HG03521 (cell line): Measurements from ENCODE around the gene CFAP74.

Experiments used
- ATAC-seq: cut with Tn5 transposase; IDR thresholded peaks from one replicate; pipeline ENCODE4 v1.9.1; 2021; ENCODE audit warnings: mild to moderate bottlenecking, moderate library complexity; ENCODE audit not compliant: unreplicated experiment

CFAP74 gene

GRCh38 chr1:2021550-2021949 is 18.0 kb upstream of the CFAP74 start:
- no peak for ATAC-seq

GRCh38 chr1:2020310-2020655 is 16.7 kb upstream of the CFAP74 start:
- no peak for ATAC-seq

GRCh38 chr1:2019571-2020309 is 16.2 kb upstream of the CFAP74 start:
- ATAC-seq = no peak

GRCh38 chr1:2019172-2019543 is 15.6 kb upstream of the CFAP74 start, which contains the start of gene GABRD:
TSS of gene GABRD (plus strand) at chr1:2019345. CDS start at chr1:2019424, 79 bp downstream.
- no peak for ATAC-seq

DNA sequence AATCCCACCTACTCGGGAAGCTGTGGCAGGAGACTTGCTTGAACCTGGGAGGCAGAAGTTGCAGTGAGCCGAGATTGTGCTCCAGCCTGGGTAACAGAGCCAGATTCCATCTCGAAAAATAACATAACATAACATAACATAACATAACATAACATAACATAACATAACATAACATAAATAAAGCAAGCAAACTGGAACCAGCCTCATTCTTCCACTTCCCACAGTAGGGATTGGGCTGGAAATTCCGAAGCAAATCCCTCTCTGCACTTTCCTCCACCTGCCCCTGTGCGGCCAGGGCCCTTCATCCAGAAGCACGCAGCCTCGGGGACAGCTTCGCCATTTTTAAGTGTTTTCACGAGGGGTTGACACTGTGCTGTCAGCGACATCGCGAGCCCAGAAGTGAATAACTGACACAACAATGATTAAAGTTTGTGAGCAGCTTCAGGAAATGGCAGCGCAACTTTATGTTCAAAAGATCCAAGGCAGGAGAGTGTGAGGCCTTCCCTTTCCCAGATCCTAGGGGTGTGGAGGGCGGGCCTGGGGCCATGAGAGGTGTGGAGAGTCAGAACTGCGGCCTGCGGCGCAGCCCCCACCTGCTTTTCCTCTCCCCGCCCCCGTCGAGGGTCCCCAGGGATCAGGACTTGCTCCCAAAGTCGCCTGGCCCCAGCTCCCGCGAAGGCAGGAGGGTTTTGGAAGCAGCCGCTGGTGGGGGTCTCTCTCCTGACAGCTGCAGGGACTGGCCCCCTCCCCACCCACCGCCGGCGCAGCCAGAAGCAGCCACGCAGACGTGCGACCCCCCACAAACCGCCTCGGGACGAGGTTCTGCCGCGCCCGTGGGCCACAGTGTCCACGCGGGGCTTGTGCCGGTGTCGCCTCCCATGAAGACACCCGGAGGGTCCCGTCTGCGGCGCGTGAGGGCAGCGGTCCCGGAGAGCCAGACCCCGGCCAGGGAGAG is 14.9 kb upstream of the CFAP74 start:
- no peak for ATAC-seq

- ATAC-seq = no peak
Measured at GRCh38 chr1:2016123-2016522, 12.5 kb upstream of the CFAP74 start.

DNA sequence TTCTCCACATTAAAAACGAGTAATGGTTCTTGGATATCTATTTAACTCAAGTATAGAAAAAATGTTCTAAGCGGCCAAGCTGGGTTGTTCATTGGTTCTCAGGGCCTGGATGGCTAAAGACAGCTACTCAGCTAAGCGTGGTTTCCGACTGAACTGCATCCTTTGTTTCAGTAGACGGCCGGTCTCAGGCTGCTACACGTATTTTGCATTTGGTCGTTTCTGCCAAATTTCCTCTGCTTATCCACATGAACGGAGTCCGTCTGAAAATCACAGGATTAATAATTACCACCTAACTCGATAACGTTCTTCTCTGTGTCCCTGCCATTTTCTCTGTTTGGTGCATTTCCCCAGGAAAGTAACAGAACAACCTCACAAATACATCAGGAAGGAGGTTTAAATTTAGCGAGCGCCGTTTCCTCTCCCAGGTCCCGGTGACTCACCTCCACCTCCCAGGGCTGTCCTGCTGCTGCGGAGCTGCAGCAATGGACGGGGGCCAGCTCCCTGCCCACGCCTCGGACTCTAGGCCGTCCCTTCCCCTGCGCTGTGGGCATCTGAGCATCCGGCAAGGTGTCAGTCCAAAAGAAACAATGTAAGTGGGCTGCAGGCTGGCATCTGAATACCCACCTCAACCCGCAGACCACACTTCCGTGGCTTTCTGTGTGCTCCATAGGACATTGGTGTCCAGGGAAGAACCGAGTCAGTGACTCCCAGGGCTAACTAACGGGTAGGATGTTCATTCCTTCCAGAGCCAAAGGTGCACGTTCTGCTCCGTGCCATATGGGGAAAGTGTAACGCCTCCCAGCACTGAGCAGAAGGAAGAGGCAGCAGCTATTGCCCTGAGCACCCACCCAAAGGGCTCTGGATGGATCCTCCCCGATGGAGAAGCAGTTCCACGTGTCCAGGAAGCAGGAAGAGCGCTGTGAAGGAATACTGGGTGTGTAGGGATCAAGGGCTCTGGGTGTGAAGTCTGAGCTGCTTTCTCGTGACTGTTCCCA is 11.5 kb upstream of the CFAP74 start:
- no peak for ATAC-seq

DNA sequence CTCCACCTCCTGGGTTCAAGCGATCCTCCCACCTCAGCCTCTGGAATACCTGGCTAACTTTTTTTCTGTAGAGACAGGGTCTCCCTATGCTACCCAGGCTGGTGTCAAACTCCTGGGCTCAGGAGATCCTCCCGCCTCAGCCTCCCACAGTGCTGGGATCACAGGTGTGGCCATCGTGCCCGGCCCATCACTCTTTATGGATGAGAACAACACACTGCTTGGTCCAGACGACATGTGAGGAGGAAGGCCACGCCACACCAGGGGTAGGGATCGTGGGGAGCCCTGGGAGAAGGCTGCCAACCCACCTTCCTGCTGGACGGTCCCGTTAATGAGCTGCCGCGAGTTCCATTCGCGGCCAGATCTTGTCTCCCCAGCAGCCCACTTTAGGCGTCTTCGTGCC is 10.6 kb upstream of the CFAP74 start:
- ATAC-seq = no peak

GRCh38 chr1:2009101-2010053 is 5.8 kb upstream of the CFAP74 start:
- no peak for ATAC-seq

DNA sequence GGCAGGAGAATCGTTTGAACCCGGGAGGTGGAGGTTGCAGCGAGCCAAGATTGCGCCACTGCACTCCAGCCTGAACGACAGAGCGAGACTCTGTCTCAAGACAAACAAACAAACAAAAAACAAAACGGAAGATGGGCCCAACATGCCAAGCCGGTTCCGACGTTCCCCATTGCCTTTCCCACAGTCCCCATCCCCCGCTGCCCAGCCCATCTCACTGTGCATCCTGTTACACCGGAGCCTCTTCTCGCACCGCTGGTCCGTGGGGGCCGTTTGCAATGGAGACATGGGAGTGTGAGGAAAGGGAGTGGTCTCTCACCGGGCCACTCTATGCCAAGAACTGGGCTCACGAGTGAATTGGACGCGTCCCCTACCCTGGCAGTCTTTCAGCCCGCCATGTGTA is 1.3 kb upstream of the CFAP74 start:
- ATAC-seq = no peak

- ATAC-seq = no peak
Measured at GRCh38 chr1:2001773-2002411, 1.7 kb downstream of the CFAP74 start.

GRCh38 chr1:2000850-2001249 is 2.7 kb downstream of the CFAP74 start:
- no peak for ATAC-seq

DNA sequence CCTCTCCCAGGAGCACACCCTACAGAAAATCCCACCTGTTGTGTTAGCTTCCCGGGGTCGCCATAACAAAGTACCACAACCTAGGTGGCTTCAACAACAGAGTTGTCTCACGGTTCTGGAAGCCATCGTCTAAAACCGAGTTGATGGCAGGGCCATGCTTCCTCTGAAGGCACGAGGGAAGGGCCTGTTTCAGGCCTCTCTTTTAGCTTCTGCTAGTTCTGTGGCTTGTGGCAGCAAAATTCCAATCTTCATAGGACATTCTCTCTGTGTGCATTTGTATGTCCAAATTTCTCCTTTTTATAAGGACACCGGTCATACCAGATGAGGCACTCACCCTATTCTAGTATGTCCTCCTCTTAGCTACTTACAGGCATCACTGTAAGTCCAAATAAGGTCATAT is 3.2 kb downstream of the CFAP74 start:
- no peak for ATAC-seq

DNA sequence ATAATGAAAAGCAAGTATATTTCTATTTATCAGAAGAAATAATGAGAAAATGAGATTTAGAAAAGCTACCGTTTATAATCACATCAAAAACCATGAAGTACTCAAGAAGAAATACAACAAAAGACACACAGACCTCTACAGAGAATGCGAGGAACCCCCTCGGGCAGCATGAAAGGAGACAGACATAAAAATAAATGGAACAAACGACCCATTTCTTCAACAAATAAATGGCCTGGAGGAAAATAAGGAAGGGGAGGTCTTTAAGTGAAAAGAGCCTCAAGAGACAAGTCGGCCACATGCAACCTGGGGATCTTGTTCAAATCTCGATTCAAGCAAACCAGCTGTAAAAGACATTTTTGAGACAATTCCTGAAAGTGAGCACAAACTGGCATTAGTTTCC is 6.0 kb downstream of the CFAP74 start:
- no peak for ATAC-seq

- ATAC-seq = no peak
Measured at GRCh38 chr1:1996207-1996651, 7.4 kb downstream of the CFAP74 start.

- ATAC-seq = no peak
Measured at GRCh38 chr1:1994536-1994935, 9.1 kb downstream of the CFAP74 start.

GRCh38 chr1:1990222-1990621 is 13.4 kb downstream of the CFAP74 start:
- no peak for ATAC-seq

DNA sequence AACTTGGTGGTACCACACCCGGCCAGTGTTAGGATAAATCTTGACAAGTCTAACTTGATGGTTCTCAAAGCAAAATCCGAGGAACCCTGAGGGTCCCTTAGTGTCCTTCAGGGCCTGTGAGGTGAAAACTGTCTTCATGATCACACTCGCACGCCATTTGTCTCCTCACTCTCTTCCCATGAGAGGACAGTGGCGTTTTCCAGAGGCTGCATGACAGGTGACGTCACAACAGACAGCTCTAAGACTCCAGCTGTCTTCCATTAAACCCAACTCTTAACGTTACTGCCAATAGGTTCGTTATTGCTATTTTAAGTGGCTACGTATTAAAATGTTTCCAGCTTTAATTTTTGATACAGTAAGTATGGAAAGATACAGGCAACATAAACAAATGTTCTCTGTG is 13.8 kb downstream of the CFAP74 start:
- no peak for ATAC-seq

DNA sequence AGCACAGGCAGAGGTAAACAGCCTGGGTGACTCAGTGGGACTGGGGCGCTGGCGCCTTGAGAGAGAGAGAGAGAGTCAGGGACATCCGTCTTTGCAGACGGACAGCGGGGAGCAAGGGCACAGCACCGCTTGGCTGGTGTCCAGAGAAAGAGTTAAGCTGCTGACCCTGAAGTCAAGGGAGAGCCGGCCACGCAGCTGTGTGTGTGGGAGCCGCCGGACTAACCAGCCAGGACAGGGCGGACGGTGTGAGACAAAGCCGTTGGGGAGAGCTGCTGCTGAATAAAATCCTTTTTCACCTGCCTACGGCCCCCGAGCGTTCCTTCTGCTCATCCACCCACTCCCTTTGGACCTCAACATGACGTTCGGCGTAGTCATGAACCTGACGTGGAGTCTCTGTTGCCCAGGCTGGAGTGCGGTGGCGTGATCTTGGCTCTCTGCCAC is 14.5 kb downstream of the CFAP74 start:
- ATAC-seq = no peak
